Body of pancreas (tissue), 4 donors: ENCODE measurements around the gene GLCCI1. TPM values are rescaled to one million over a fixed set of nuclear protein-coding genes. Genes with fewer than 3 reads are reported as not detected.
"Not testable (repeated sequence)": the region's sequence is repeated elsewhere in the genome, so short reads cannot be mapped to it uniquely, and the experiment has no call there.

Experiments
- ATAC-seq: fragments of 150-250 bp; one replicate; pipeline ENCODE4 v1.9.1; 2016
- DNase-seq, 4 donors: peaks; one replicate each; pipeline ENCODE4 v3.0.0-alpha.2; 2019
- H3K27ac ChIP-seq, 4 donors: fragments of 200-600 bp; sonication (generic); 1 replicate in 3 of 4; 2 replicates in 1 of 4; pipeline versions ENCODE4 v1.5.1 to v1.6.1; 2016 to 2019; ENCODE audit warnings: mild to moderate bottlenecking in 1 of 4, mixed read lengths in 1 of 4, moderate library complexity in 1 of 4
- H3K27me3 ChIP-seq, 2 donors: fragments of 200-600 bp; sonication (generic); one replicate each; pipeline ENCODE4 v1.6.0; 2016; ENCODE audit warnings: mild to moderate bottlenecking in 1 of 2
- H3K36me3 ChIP-seq, 2 donors: fragments of 200-600 bp; sonication (generic); replicated peaks in 1 of 2; 2 replicates each; pipeline ENCODE4 v1.5.1; 2016; ENCODE audit warnings: low read depth in 2 of 2; ENCODE audit not compliant: insufficient read depth in 1 of 2
- H3K4me1 ChIP-seq: fragments of 200-600 bp; sonication (generic); one replicate; pipeline ENCODE4 v1.6.0; 2016
- H3K4me3 ChIP-seq, 2 donors: fragments of 200-600 bp; sonication (generic); 1 replicate in 1 of 2; 2 replicates in 1 of 2; pipeline ENCODE4 v1.5.1; 2016 to 2019
- H3K9me3 ChIP-seq, 3 donors: fragments of 200-600 bp; sonication (generic); 1 replicate in 2 of 3; 2 replicates in 1 of 3; pipeline ENCODE4 v1.5.1; 2016
- POLR2A ChIP-seq, 3 donors: fragments of 450-650 bp; IDR thresholded peaks; one replicate each; pipeline ENCODE4 v1.6.1; 2016; ENCODE audit warnings: antibody characterized with exemption in 3 of 3, mild to moderate bottlenecking in 2 of 3
- WGBS, 2 donors: methylation state at CpG; one replicate each; pipeline ENCODE4 v1.1.5; 2017; 5-methylcytosine and 5-hydroxymethylcytosine counted together
- intact Hi-C: fragments of 100-400 bp; cut with DNase I; formaldehyde crosslinking; loops from one replicate; pipeline ENCODE4 v1.15.1; 2023
- total RNA-seq, 2 donors: library from RNA; depleted of rRNA; stranded (reverse); fragments of >200 nt; gene quantifications; one replicate each; pipeline ENCODE4 v1.1.0, GENCODE V29; 2016
- TF ChIP-seq, protein P1 (sequence below), 7 experiments: fragments of 450-650 bp in 4 of 7; fragments of 200-600 bp in 3 of 7; sonication (generic) in 3 of 7; IDR thresholded peaks; one replicate each; pipeline ENCODE4 v1.5.1; 2016 to 2019; ENCODE audit warnings: antibody characterized with exemption in 7 of 7

Gene GLCCI1
- total RNA-seq, 2 donors from 2014 or later = 5.9 to 8.3 TPM

DNA sequence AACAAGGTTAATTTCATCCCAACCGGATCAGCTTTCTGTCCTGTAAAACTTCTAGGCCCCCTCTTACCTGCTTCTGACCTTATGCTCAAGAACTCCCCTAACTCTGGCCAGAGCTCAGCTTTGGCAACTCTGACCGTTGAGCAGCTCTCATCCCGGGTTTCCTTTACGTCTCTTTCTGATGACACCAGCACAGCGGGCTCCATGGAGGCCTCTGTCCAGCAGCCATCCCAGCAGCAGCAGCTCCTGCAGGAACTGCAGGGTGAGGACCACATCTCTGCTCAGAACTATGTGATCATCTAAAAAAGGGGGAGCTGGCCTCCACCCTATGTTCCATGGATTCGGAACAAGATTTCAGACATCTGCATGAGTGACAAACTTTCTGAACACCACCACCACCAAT is 117.6 kb downstream of the GLCCI1 start:
- no peak for TF ChIP-seq POLR2A (IDR thresholded peaks at IDR 0.05)
- TF ChIP-seq, protein P1, sequence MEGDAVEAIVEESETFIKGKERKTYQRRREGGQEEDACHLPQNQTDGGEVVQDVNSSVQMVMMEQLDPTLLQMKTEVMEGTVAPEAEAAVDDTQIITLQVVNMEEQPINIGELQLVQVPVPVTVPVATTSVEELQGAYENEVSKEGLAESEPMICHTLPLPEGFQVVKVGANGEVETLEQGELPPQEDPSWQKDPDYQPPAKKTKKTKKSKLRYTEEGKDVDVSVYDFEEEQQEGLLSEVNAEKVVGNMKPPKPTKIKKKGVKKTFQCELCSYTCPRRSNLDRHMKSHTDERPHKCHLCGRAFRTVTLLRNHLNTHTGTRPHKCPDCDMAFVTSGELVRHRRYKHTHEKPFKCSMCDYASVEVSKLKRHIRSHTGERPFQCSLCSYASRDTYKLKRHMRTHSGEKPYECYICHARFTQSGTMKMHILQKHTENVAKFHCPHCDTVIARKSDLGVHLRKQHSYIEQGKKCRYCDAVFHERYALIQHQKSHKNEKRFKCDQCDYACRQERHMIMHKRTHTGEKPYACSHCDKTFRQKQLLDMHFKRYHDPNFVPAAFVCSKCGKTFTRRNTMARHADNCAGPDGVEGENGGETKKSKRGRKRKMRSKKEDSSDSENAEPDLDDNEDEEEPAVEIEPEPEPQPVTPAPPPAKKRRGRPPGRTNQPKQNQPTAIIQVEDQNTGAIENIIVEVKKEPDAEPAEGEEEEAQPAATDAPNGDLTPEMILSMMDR (IDR thresholded peaks at IDR 0.05) = no peak
- H3K27ac ChIP-seq = no peak overlapping the region
- no peak overlapping the region for H3K4me3 ChIP-seq
- ATAC-seq (no peak), DNase-seq (no peak)
- H3K4me1 ChIP-seq = no peaks in the 10 kb centered on the region
- 88 to 95% methylated on average over 6 of the region's 6 CpGs for WGBS, 2 donors
- H3K9me3 ChIP-seq = no peaks in the 10 kb centered on the region
- H3K27me3 ChIP-seq = no peaks in the 10 kb centered on the region
- intact Hi-C loops = no loop called here
- H3K36me3 ChIP-seq = no peaks in the 10 kb centered on the region

DNA sequence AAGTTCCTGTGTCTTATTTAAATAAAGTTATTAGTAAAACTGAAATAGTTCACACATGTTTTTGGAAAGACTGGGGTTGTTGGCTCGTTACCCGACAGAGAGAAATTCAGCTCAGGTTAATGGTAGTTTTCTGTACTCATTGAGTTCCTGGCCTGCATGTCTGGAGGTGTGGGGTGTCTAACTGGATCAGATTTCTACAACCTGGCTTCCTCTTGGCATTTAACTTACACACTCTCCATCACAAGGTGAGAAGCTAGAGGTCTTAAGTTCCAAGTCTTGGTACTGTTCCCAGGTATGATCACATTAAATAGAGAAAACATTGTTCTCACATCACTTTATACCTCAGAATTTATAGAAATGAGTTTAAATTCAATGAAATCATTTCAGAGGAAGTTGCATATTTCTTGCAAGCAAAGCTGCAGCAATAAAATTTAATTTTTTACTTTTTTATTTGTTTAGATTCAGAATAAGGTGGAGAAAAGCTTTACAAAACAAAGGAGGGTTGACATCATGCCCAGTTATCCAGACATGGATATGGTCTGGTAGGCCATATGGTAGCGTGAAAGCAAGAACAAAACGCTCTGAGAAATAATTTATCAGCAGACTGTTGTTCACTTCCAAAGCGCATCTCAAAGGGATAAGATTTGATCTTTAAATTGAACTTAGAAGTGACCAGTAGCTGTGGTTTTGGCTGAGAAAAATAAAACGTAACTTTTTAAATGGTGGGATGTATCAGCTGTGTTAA is 120.6 kb downstream of the GLCCI1 start:
- Histone ChIP-seq H3K27me3 (no peaks in the 10 kb centered on the region), H3K36me3 (no peaks in the 10 kb centered on the region), H3K27ac (no peak overlapping the region), H3K4me1 (no peaks in the 10 kb centered on the region), H3K9me3 (no peaks in the 10 kb centered on the region), H3K4me3 (no peak overlapping the region)
- 95 to 98% methylated on average over 6 of the region's 6 CpGs for WGBS, 2 donors
- TF ChIP-seq POLR2A (IDR thresholded peaks at IDR 0.05) = no peak
- TF ChIP-seq, protein P1 (IDR thresholded peaks at IDR 0.05) = no peak
- intact Hi-C loops = no loop called here
- ATAC-seq (no peak), DNase-seq (no peak)

DNA sequence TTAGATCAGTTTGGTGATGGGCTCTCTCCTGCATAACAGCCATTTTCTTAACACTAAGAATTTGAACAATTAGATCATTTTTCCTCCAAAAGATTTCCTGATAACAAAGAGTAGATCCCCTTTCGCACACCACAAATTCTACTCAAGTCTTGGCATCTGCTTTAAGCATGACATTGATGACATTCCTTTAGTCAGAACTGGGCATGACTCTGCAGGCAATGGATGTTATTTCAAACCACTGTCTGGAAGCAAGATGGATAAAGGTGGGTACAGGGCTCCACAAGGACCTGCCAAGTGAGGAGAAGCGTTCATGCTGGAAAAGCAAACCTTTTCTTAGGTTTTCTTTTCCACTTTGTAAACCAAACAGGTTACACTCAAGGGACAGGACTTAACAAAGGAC is 123.5 kb downstream of the GLCCI1 start:
- Histone ChIP-seq H3K4me3 (no peak overlapping the region), H3K27me3 (no peaks in the 10 kb centered on the region), H3K4me1 (no peaks in the 10 kb centered on the region), H3K27ac (no peak overlapping the region), H3K36me3 (no peaks in the 10 kb centered on the region), H3K9me3 (no peaks in the 10 kb centered on the region)
- intact Hi-C loops = no loop called here
- TF ChIP-seq, protein P1 (IDR thresholded peaks at IDR 0.05) = no peak
- TF ChIP-seq POLR2A (IDR thresholded peaks at IDR 0.05) = no peak
- ATAC-seq = no peak
- WGBS, 2 donors = 87 to 93% methylated on average over 2 of the region's 2 CpGs
- no peak for DNase-seq

DNA sequence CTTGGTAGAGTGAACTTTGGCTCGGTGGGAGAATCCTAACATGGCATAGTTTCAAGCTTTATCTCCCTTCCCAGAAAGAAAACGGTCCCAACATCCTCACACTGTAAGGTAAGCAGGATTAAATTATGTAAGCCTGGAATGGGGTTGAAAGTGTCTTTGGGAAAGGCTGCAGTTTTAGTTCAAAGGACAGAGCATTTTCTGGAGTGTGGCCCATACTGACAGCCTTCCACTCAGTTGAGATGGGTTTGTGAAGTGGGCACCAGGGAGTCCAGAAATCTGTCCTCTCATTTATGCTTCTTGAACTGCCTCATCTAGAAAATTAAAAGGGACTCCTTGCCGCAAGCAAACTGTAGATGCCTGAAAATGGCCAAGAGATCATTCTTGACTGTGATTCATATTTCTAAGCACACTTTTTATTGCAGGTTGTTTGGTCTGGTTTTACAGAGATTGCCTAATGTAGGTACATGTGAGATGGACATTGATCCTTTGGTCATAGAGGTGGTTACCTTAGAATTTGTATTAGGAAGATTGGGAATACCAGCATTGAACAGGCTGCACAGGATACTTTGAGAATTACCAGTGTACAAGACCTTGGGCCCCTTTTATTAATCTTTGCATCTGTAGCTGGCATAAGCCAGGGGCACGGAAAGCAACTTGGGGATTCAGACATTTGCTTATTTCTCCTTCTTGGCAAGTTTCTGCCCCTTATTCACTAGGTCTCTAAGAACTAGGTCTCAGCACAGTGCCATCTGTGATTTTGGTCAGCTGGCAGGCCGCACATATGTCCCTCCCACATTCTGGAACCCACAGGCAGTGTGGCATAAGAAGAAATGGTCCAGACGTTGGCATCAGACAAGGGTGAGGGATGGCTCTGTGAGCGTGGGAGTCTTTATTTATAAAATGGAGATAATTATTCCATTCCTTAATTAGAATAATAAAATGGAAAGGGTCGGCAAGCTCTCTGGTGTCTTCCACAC is 125.9 kb downstream of the GLCCI1 start:
- no peaks in the 10 kb centered on the region for H3K9me3 ChIP-seq
- no peaks in the 10 kb centered on the region for H3K4me1 ChIP-seq
- intact Hi-C loops = no loop called here
- no peak for DNase-seq
- H3K27ac ChIP-seq = no peak overlapping the region
- no peak for ATAC-seq
- H3K27me3 ChIP-seq = no peaks in the 10 kb centered on the region
- no peak for TF ChIP-seq POLR2A (IDR thresholded peaks at IDR 0.05)
- TF ChIP-seq, protein P1 (IDR thresholded peaks at IDR 0.05) = no peak
- H3K4me3 ChIP-seq = no peak overlapping the region
- WGBS, 2 donors = 79 to 90% methylated on average over 8 of the region's 8 CpGs
- H3K36me3 ChIP-seq = no peaks in the 10 kb centered on the region

DNA sequence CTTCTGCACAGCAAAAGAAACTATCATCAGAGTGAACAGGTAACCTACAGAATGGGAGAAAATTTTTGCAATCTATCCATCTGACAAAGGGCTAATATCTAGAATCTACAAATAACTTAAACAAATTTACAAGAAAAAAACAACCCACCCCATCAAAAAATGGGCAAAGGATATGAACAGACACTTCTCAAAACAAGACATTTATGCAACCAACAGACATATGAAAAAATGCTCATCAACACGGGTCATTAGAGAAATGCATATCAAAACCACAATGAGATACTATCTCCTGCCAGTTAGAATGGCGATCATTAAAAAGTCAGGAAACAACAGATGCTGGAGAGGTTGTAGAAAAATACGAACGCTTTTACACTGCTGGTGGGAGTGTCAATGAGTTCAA is 132.7 kb downstream of the GLCCI1 start:
- H3K36me3 ChIP-seq, H3K4me1 ChIP-seq, H3K9me3 ChIP-seq, ATAC-seq, H3K27ac ChIP-seq, intact Hi-C loops, DNase-seq, H3K4me3 ChIP-seq, H3K27me3 ChIP-seq: not testable (repeated sequence)
- WGBS, 2 donors = 90 to 93% methylated on average over 4 of the region's 4 CpGs
